GM12878 (cell line): Measurements from ENCODE around the gene SHB. TPM values are rescaled to one million over a fixed set of nuclear protein-coding genes. Genes with fewer than 3 reads are reported as not detected.

ENCODE experiments used
- ATAC-seq: fragments of 200-7000 bp; cut with Tn5 transposase; 3 replicates; pipeline ENCODE4 v1.9.1; 2020; ENCODE audit warnings: mild to moderate bottlenecking, moderate library complexity
- BruUV-seq: library from RNA; stranded (reverse); fragments of 400-500 nt; replicated peaks from 2 replicates; lab custom pipeline; 2021; lab: Mats Ljungman, UMichigan
- CTCF ChIA-PET: fragments of 300-600 bp; sonication (Branson Sonifier 250); formaldehyde crosslinking; extraction: SDS; loops from one replicate; lab custom pipeline; 2021; ENCODE audit warnings: inconsistent platforms; lab: Yijun Ruan, JAX
- POLR2A ChIA-PET: fragments of 350-600 bp; formaldehyde crosslinking; extraction: SDS; loops from one replicate; lab custom pipeline; 2021; ENCODE audit warnings: inconsistent platforms; lab: Charles Lee
- RAD21 ChIA-PET: fragments of 300-600 bp; sonication (Branson Sonifier 250); formaldehyde crosslinking; loops from one replicate; lab custom pipeline; 2023; ENCODE audit warnings: antibody characterized with exemption; ENCODE audit not compliant: unreplicated experiment; lab: Charles Lee
- SMC1A ChIA-PET: fragments of 300-600 bp; sonication (Branson Sonifier 250); formaldehyde crosslinking; loops from one replicate; lab custom pipeline; 2023; ENCODE audit not compliant: unreplicated experiment, uncharacterized antibody; lab: Charles Lee
- DNase-seq: peaks from one replicate; pipeline ENCODE4 v3.0.0-alpha.2; 2011; ENCODE audit warnings: low read depth, low spot score
- FAIRE-seq: peaks from 3 replicates; lab custom pipeline; 2011; peaks lifted over from hg19 to GRCh38; lab: Jason Lieb, UNC
- H2AFZ ChIP-seq: 2 replicates; pipeline ENCODE4 v1.6.0; 2011; ENCODE audit warnings: low read depth, low read length, control low read depth; ENCODE audit not compliant: control insufficient read depth
- H3K27ac ChIP-seq: 2 replicates; pipeline ENCODE4 v1.5.1; 2011; ENCODE audit warnings: control low read depth; ENCODE audit not compliant: control insufficient read depth, insufficient read depth
- H3K27me3 ChIP-seq, 2 experiments: replicated peaks in 1 of 2; 2 replicates each; pipeline versions ENCODE4 v1.6.0 to v1.6.1; 2011; ENCODE audit warnings: low read length in 1 of 2; ENCODE audit not compliant: control insufficient read depth in 2 of 2, insufficient read depth in 2 of 2
- H3K36me3 ChIP-seq, 2 experiments: 2 replicates each; pipeline ENCODE4 v1.5.1; 2011; ENCODE audit warnings: low read length in 1 of 2; ENCODE audit not compliant: control insufficient read depth in 2 of 2, insufficient read depth in 2 of 2
- H3K4me1 ChIP-seq: 2 replicates; pipeline ENCODE4 v1.6.1; 2011; ENCODE audit warnings: mild to moderate bottlenecking, low read length, moderate library complexity, mixed read lengths; ENCODE audit not compliant: control insufficient read depth, insufficient read depth
- H3K4me2 ChIP-seq: 2 replicates; pipeline ENCODE4 v1.6.0; 2011; ENCODE audit warnings: control low read depth; ENCODE audit not compliant: control insufficient read depth, insufficient read depth
- H3K4me3 ChIP-seq: fragments of 200-600 bp; sonication (generic); 2 replicates; pipeline ENCODE4 v1.5.1; 2016
- H3K79me2 ChIP-seq: 2 replicates; pipeline ENCODE4 v1.6.0; 2011; ENCODE audit warnings: low read length; ENCODE audit not compliant: control insufficient read depth, insufficient read depth
- H3K9ac ChIP-seq: 2 replicates; pipeline ENCODE4 v1.8.0; 2011; ENCODE audit warnings: low read length, control low read depth, mixed read lengths; ENCODE audit not compliant: control insufficient read depth, insufficient read depth
- H3K9me3 ChIP-seq: replicated peaks from 3 replicates; pipeline ENCODE4 v1.5.1; 2011; ENCODE audit warnings: mild to moderate bottlenecking, low read length; ENCODE audit not compliant: control insufficient read depth, insufficient read depth
- H4K20me1 ChIP-seq: 2 replicates; pipeline ENCODE4 v1.6.0; 2011; ENCODE audit not compliant: control insufficient read depth, insufficient read depth
- HCFC1 ChIP-seq: fragments of 150-350 bp; IDR thresholded peaks from 2 replicates; pipeline ENCODE4 v1.6.1; 2014; ENCODE audit warnings: low read length
- NBN ChIP-seq: fragments of 450-650 bp; IDR thresholded peaks from 2 replicates; pipeline ENCODE4 v1.6.1; 2016
- NR2C2 ChIP-seq: IDR thresholded peaks from 2 replicates; pipeline ENCODE4 v1.6.1; 2011; ENCODE audit warnings: borderline replicate concordance, low read depth; ENCODE audit not compliant: control insufficient read depth, insufficient read length
- SMAD1 ChIP-seq: fragments of 450-650 bp; IDR thresholded peaks from 2 replicates; pipeline ENCODE4 v1.6.1; 2018; ENCODE audit warnings: mild to moderate bottlenecking, low read depth; ENCODE audit not compliant: partially characterized antibody
- SMARCA5 ChIP-seq: fragments of 450-650 bp; IDR thresholded peaks from 2 replicates; pipeline ENCODE4 v1.6.1; 2017; ENCODE audit warnings: mild to moderate bottlenecking
- ZZZ3 ChIP-seq: IDR thresholded peaks from 2 replicates; pipeline ENCODE4 v1.6.1; 2011; ENCODE audit warnings: low read depth; ENCODE audit not compliant: control insufficient read depth, insufficient read length
- WGBS: methylation state at CpG from one replicate; pipeline ENCODE4 v1.1.6; 2016; ENCODE audit warnings: low lambda C conversion rate; ENCODE audit not compliant: insufficient replicate concordance, insufficient coverage; ENCODE audit errors: missing lambda C conversion rate; 5-methylcytosine and 5-hydroxymethylcytosine counted together
- in situ Hi-C: fragments of 300-500 bp; cut with MboI; formaldehyde crosslinking; loops from 9 replicates; pipeline ENCODE4 v1.14.3; 2018; ENCODE audit warnings: mixed read lengths
- intact Hi-C: fragments of 100-400 bp; cut with micrococcal nuclease; formaldehyde crosslinking; loops from one replicate; pipeline ENCODE4 v1.14.2; 2022; ENCODE audit not compliant: unreplicated experiment
- polyA plus RNA-seq, 11 experiments: library from polyadenylated mRNA; depleted of rRNA in 4 of 11; unstranded in 6 of 11; stranded (reverse) in 5 of 11; fragments of >200 nt; fragmentation: Nextera tagmentation in 4 of 11; fragmentation: Illumina TruSeq in 1 of 11; extraction: Ambion mirVana in 4 of 11; extraction: Trizol in 1 of 11; gene quantifications; 1 replicate in 1 of 11; 2 replicates in 10 of 11; pipeline versions ENCODE4 v1.2.1 to v1.2.3, GENCODE V29; 2011 to 2016; ENCODE audit warnings: inconsistent platforms in 2 of 11, missing spikeins in 2 of 11, low read depth in 1 of 11
- total RNA-seq, 4 experiments: library from RNA; depleted of rRNA in 3 of 4; stranded (reverse); fragments of >200 nt in 3 of 4; fragmentation: Illumina TruSeq in 1 of 4; extraction: Trizol in 1 of 4; gene quantifications; 2 replicates each; pipeline versions ENCODE4 v1.2.1 to v1.2.3, GENCODE V29; 2013 to 2021
- TF ChIP-seq, protein P1 (sequence below): fragments of 150-350 bp; IDR thresholded peaks from 2 replicates; pipeline ENCODE4 v1.6.1; 2014; ENCODE audit warnings: mild to moderate bottlenecking, low read depth, low read length

Gene SHB
- total and polyA plus RNA-seq, 10 of the 15 experiments (the other 5 are each of a cell fraction or from before 2014, with no cell fraction given), result 0.29 to 6.2 (median 1.3) TPM

GRCh38 chr9:37926737-37927118, 142.3 kb downstream of the SHB start:
- no TSS peak for BruUV-seq
- DNase-seq, result no peak
- Histone ChIP-seq H3K4me3 (no peak overlapping the region), H4K20me1 (no peaks in the 10 kb centered on the region), H3K4me2 (no peak overlapping the region), H2AFZ (no peak overlapping the region), H3K9me3 (no peaks in the 10 kb centered on the region), H3K9ac (no peak overlapping the region), H3K36me3 (no peaks in the 10 kb centered on the region), H3K27me3 (no peaks in the 10 kb centered on the region), H3K4me1 (no peaks in the 10 kb centered on the region; the same call in 1 of the 2 replicates), H3K27ac (no peak overlapping the region), H3K79me2 (no peaks in the 10 kb centered on the region)
- in situ Hi-C loops (no loop called here), intact Hi-C loops (no loop called here)
- FAIRE-seq, result no peak
- WGBS, result 44% methylated on average over 1 of the region's 1 CpG
- POLR2A ChIA-PET, result no interaction called here
- ATAC-seq, result no peak
- CTCF ChIA-PET, result interaction anchor here (3.5 kb wide), 1 partner anchor 12 kb away, joined by 19 read pairs; no protein-coding TSS in a partner anchor
- SMC1A ChIA-PET, result interaction anchor here (1.2 kb wide), 1 partner anchor 25 kb away, joined by 5 read pairs; no protein-coding TSS in a partner anchor
- RAD21 ChIA-PET, result interaction anchor here (0.9 kb wide), 1 partner anchor 142 kb away, joined by 3 read pairs; no protein-coding TSS in a partner anchor
- TF ChIP-seq NR2C2 (no peak), ZZZ3 (no peak), SMARCA5 (no peak), HCFC1 (no peak), NBN (no peak), SMAD1 (no peak)
- TF ChIP-seq, protein P1, sequence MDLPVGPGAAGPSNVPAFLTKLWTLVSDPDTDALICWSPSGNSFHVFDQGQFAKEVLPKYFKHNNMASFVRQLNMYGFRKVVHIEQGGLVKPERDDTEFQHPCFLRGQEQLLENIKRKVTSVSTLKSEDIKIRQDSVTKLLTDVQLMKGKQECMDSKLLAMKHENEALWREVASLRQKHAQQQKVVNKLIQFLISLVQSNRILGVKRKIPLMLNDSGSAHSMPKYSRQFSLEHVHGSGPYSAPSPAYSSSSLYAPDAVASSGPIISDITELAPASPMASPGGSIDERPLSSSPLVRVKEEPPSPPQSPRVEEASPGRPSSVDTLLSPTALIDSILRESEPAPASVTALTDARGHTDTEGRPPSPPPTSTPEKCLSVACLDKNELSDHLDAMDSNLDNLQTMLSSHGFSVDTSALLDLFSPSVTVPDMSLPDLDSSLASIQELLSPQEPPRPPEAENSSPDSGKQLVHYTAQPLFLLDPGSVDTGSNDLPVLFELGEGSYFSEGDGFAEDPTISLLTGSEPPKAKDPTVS, result no peak
